HG03159 (cell line): ENCODE results near the gene ADISSP.

ENCODE experiments used
- ATAC-seq: cut with Tn5 transposase; IDR thresholded peaks from one replicate; pipeline ENCODE4 v1.9.1; 2021; ENCODE audit warnings: mild to moderate bottlenecking, moderate library complexity; ENCODE audit not compliant: unreplicated experiment

ADISSP gene

DNA sequence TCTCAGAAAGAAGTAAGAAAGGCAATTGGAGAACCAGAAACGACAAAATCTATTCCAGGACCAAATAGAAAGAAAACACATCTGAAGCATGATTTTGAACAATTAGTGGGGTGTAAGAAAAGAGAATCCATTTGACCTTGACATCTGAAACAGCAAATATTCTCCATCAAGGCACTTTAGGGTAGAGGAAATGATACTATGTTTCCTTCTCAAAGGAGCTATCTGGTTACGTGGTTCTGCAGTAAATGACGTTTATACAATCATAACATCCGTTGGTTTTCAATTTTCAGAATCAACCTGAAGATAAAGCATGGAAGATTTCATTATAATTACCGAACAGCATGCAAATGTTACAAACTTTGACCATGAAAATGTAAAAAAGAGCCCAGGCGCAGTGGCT lies 46.9 kb downstream of the ADISSP start:
- ATAC-seq = no peak

- no peak for ATAC-seq
These were observed 47.5 kb downstream of the ADISSP start for GRCh38 chr20:3720068-3720467.

GRCh38 chr20:3719046-3719445 lies 48.5 kb downstream of the ADISSP start:
- ATAC-seq = no peak

GRCh38 chr20:3716195-3716834 lies 51.2 kb downstream of the ADISSP start:
- no peak for ATAC-seq

DNA sequence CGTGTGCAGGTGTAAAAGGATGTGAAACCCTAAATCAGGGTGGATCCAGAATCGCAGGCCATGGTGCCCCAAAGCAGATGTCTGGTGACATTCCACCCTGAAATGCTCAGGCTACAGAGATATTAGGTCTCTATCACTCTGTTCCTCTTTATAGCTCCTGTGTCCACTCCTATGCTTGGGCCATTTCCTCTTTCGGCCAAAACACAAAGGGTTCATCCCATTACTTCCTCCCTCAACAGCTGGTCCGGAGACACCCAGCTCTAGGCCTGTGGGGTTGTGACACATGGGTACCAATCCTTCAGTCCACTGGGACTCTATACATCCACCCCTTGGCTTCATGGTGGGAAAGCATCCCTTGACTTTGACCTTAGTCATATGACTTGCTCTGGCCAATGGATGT lies 53.5 kb downstream of the ADISSP start:
- ATAC-seq = no peak

- ATAC-seq = no peak
These were observed 55.2 kb downstream of the ADISSP start, which contains the start of gene SIGLEC1 for GRCh38 chr20:3712279-3712873. Gene SIGLEC1 (minus strand): TSS chr20:3712600. CDS start chr20:3707128, 5,472 bp downstream.

DNA sequence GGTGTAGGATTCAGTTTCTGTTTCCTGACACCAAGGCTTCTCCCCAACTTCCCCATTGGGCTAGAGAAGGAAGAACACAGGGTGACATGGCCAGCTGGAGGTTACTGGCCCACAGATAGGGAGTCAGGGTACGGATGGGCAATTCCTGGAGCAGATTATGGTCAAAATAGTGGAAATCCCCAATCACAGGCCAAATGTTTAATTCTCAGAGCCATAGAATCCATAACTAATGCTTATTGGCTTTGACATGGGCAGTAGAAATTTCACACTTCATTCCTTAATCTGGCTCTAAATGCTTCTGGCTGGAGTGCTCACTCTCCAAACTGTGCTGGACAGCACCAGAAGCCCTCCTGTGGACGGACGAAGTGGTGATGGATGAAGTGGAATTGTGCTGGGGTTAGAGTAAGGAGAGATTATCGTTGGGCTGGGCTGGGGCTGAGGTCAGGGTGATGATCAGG lies 56.0 kb downstream of the ADISSP start:
- no peak for ATAC-seq

GRCh38 chr20:3710703-3711483 lies 56.7 kb downstream of the ADISSP start:
- ATAC-seq = no peak

GRCh38 chr20:3710011-3710466 lies 57.5 kb downstream of the ADISSP start:
- no peak for ATAC-seq

DNA sequence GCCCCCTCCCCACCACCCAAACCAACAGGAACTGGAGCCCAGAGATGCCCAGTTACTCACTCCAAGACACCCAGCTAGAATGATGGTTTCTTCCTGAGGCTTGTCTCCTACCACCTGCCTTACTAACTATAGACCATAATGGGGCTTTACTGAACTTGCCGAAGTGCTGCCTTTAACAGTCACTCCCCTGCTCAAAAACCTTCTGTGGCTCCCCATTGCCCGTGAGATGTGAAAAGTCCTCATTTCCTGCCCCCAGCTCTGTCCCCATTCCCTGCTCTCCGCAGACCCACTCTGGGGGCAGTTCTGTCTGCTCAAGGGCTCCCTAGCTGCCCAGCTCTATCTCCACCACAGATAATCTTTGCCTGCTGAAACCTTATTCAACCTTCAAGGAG lies 60.0 kb downstream of the ADISSP start:
- no peak for ATAC-seq

GRCh38 chr20:3706774-3707507 lies 60.6 kb downstream of the ADISSP start:
- no peak for ATAC-seq

DNA sequence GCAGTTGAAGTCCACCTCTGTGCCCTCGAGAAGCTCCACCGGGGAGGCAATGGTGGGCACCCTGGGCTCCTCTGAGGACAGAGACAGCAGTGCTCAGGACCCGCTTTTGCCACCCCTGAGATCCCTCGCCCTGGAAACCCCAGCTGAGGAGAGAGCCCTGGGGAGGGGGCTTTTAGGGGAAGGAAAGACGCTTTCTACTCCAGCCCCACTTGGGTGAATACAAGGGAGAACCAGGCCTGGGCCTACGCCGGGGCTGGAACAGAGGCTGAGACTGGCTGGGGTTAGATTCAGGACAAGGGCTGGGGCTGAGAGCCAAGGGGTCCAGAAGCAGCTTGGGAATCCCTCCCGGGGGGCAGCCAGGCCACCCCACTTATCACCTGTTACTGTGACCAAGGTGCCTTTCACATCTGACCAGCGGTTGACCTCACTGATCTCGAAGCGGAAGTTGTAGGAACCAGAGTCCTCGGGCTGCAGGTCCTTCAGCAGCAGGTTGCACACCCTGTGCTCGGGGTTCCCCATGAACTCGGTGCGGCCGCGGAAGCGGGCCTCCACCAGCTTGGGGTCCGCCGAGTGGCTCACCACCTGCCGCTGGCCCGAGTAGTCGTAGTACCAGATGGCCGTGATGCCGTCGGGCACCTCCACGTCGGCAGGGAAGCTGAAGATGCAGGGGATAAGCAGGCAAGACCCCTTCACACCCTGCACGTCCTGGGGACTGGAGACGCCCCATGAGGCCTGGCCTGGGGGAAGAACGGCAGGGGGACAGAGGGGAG lies 61.4 kb downstream of the ADISSP start:
- ATAC-seq = no peak

DNA sequence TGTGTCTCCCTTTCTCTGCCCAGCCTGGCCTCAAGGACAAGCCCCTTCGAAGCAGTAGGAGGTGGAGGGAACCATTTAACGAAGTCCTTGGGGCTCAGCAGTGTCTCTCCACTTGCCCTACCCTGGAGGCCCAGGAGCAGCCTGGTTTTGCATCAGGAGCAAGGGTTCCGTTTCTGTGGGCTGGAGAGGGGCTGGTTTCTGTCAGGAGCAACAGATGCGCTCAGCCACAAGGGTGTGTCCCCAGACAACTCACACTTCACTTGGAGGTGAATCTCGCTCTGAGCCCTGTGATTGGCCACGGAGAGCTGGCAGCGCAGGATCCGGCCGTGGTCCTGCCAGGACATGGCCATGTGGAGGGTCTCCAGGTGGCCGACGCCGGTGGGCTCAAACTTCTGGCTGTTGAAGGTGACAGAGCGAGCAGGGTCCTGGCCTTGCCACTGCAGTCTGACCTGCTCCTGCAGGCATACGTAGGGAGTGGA lies 62.0 kb downstream of the ADISSP start:
- ATAC-seq = no peak

GRCh38 chr20:3704087-3704486 lies 63.5 kb downstream of the ADISSP start:
- ATAC-seq = no peak
